Motor neuron (in vitro differentiated cells): ENCODE results near the gene ADIG. TPM values are rescaled to one million over a fixed set of nuclear protein-coding genes. Genes with fewer than 3 reads are reported as not detected.

Experiments
- ATAC-seq, 8 experiments: fragments of 200-7000 bp; cut with Tn5 transposase; replicated peaks in 6 of 8; 2 replicates each; pipeline ENCODE4 v1.8.0; 2021; ENCODE audit warnings: mild to moderate bottlenecking in 8 of 8, moderate library complexity in 8 of 8
- H3K27ac ChIP-seq, 2 donors: fragments of 250-450 bp; sonication (Bioruptor Pico); 2 replicates each; pipeline ENCODE4 v1.9.0; 2021; ENCODE audit warnings: antibody characterized with exemption in 2 of 2, mild to moderate bottlenecking in 2 of 2, moderate library complexity in 1 of 2
- H3K4me1 ChIP-seq, 2 donors: fragments of 250-450 bp; sonication (Bioruptor Pico); replicated peaks in 1 of 2; 2 replicates each; pipeline ENCODE4 v1.6.1; 2021; ENCODE audit warnings: antibody characterized with exemption in 2 of 2, mild to moderate bottlenecking in 2 of 2, moderate library complexity in 1 of 2
- H3K4me3 ChIP-seq, 5 donors: fragments of 250-450 bp; sonication (Bioruptor Pico); 2 replicates each; pipeline ENCODE4 v1.9.0; 2021; ENCODE audit warnings: antibody characterized with exemption in 5 of 5, mild to moderate bottlenecking in 5 of 5, moderate library complexity in 4 of 5
- WGBS, 10 experiments: fragments of 450-650 bp; shearing (Covaris generic); methylation state at CpG; one replicate each; pipeline ENCODE4 v1.0.0; 2022; 5-methylcytosine and 5-hydroxymethylcytosine counted together
- in situ Hi-C, 9 experiments: fragments of 400-800 bp; cut with MboI; loops; one replicate each; pipeline ENCODE4 v1.15.0; 2021; ENCODE audit warnings: low sequenced_read_pairs in 9 of 9, low pct_unique_long_range_greater_than_20kb in 2 of 9; ENCODE audit not compliant: unreplicated experiment in 9 of 9
- total RNA-seq, 8 experiments: library from RNA; unstranded; fragments of 300-600 nt; gene quantifications; 2 replicates each; pipeline versions ENCODE4 v1.2.3 to v1.2.4, GENCODE V29; 2022

The ADIG gene
- total RNA-seq, 8 experiments from 2014 or later = not detected

- in situ Hi-C loops = no loop called here
- Histone ChIP-seq H3K4me3 (no peak overlapping the region), H3K4me1 (no peaks in the 10 kb centered on the region), H3K27ac (no peak overlapping the region)
- ATAC-seq = no peak
- WGBS, 10 experiments = 33 to 100% (median 84%) methylated on average over 1 to 4 of the region's 4 CpGs; no CpG with 5 or more reads in 3 of the 10 experiments
Measured at GRCh38 chr20:38616457-38616856, 35.5 kb downstream of the ADIG start.

GRCh38 chr20:38617011-38617829 lies 36.2 kb downstream of the ADIG start:
- Histone ChIP-seq H3K4me1 (no peaks in the 10 kb centered on the region), H3K27ac (no peak overlapping the region), H3K4me3 (no peak overlapping the region)
- in situ Hi-C loops = no loop called here
- 0 to 86% (median 69%) methylated on average over 1 to 10 of the region's 16 CpGs; no CpG with 5 or more reads in 2 of the 10 experiments for WGBS, 10 experiments
- ATAC-seq = peak in 2 of 8 experiments; percentile 60 to 74

- in situ Hi-C loops = no loop called here
- Histone ChIP-seq H3K27ac (no peak overlapping the region), H3K4me3 (no peak overlapping the region), H3K4me1 (no peaks in the 10 kb centered on the region)
- no peak for ATAC-seq
- WGBS, 10 experiments = 78 to 100% (median 92%) methylated on average over 1 to 4 of the region's 4 CpGs; no CpG with 5 or more reads in 3 of the 10 experiments
Measured at GRCh38 chr20:38617830-38618196, 36.8 kb downstream of the ADIG start.

DNA sequence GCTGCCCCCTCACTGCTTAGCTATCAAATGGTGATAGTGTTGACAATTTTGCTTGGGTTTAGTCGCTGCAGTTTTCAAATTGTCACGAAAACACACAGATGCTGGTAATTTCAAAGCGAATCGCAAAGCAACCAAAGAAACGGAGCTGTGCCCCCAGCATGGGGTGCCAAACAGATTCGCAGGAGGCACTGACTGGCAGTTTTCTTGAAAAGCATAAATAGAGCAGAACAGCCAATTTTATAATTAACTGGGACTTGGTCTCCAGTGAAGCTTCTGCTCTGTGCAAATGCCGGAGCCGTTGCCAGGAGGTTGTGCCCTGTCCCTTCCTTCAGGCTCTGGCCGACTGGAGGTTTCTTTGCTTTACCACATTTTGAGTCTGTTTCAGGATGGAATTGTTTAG lies 39.4 kb downstream of the ADIG start:
- WGBS, 10 experiments = 0 to 77% (median 45%) methylated on average over 1 to 9 of the region's 9 CpGs; no CpG with 5 or more reads in 2 of the 10 experiments
- H3K4me1 ChIP-seq = no peaks in the 10 kb centered on the region
- in situ Hi-C loops = no loop called here
- no peak overlapping the region for H3K4me3 ChIP-seq
- no peak for ATAC-seq
- H3K27ac ChIP-seq = no peak overlapping the region

DNA sequence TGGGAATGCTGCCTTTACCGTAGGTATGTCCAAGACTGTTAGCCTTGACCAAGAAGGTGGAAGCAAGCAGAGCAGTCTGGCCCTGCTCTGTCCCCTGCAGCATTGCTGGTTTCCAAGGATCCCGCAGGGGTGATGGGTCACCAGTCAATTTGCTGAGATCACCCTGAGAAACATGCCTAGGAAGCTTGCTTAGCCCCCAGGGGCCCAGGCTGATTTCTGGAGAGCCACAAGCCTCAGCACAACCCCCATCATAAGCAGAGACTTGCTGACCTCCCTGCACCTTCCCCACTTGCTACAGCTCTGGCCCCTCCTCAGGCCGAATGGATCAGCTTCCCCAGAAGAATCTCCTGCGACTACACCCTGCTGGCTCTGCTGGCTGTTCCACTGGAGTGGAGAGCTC lies 42.1 kb downstream of the ADIG start:
- no peak overlapping the region for H3K4me3 ChIP-seq
- H3K4me1 ChIP-seq = no peaks in the 10 kb centered on the region
- peak in 2 of 8 experiments; percentile 29 to 43 for ATAC-seq
- in situ Hi-C loops = no loop called here
- no peak overlapping the region for H3K27ac ChIP-seq
- 38 to 83% (median 80%) methylated on average over 1 to 2 of the region's 4 CpGs; no CpG with 5 or more reads in 6 of the 10 experiments for WGBS, 10 experiments

GRCh38 chr20:38624084-38624483 lies 43.1 kb downstream of the ADIG start:
- 43 to 100% (median 60%) methylated on average over 1 to 2 of the region's 2 CpGs; no CpG with 5 or more reads in 5 of the 10 experiments for WGBS, 10 experiments

GRCh38 chr20:38625896-38626295 lies 44.9 kb downstream of the ADIG start:
- in situ Hi-C loops = loop anchor here in 3 of 9 experiments (25.0 kb wide), 1 partner anchor 111 kb away; the partner anchor contains the start of gene ACTR5 (in 3 of the 3)
- H3K4me3 ChIP-seq = no peak overlapping the region
- no peak overlapping the region for H3K27ac ChIP-seq
- peaks cover 0 to 3% of the 10 kb centered on the region in 2 donors for H3K4me1 ChIP-seq
- ATAC-seq = no peak

More at GRCh38 chr20:38624084-38624483, 43.1 kb downstream of the ADIG start:
- Histone ChIP-seq H3K27ac (no peak overlapping the region), H3K4me1 (no peaks in the 10 kb centered on the region), H3K4me3 (no peak overlapping the region)
- in situ Hi-C loops = no loop called here
- ATAC-seq = no peak

GRCh38 chr20:38626921-38627659 lies 46.1 kb downstream of the ADIG start:
- in situ Hi-C loops = loop anchor here in 3 of 9 experiments (25.0 kb wide), 1 partner anchor 110 kb away; the partner anchor contains the start of gene ACTR5 (in 3 of the 3)
- no peak overlapping the region for H3K27ac ChIP-seq
- ATAC-seq = no peak
- WGBS, 10 experiments = 43 to 100% (median 73%) methylated on average over 1 to 7 of the region's 10 CpGs; no CpG with 5 or more reads in 6 of the 10 experiments
- peaks cover 0 to 6% of the 10 kb centered on the region in 2 donors for H3K4me1 ChIP-seq
- no peak overlapping the region for H3K4me3 ChIP-seq

DNA sequence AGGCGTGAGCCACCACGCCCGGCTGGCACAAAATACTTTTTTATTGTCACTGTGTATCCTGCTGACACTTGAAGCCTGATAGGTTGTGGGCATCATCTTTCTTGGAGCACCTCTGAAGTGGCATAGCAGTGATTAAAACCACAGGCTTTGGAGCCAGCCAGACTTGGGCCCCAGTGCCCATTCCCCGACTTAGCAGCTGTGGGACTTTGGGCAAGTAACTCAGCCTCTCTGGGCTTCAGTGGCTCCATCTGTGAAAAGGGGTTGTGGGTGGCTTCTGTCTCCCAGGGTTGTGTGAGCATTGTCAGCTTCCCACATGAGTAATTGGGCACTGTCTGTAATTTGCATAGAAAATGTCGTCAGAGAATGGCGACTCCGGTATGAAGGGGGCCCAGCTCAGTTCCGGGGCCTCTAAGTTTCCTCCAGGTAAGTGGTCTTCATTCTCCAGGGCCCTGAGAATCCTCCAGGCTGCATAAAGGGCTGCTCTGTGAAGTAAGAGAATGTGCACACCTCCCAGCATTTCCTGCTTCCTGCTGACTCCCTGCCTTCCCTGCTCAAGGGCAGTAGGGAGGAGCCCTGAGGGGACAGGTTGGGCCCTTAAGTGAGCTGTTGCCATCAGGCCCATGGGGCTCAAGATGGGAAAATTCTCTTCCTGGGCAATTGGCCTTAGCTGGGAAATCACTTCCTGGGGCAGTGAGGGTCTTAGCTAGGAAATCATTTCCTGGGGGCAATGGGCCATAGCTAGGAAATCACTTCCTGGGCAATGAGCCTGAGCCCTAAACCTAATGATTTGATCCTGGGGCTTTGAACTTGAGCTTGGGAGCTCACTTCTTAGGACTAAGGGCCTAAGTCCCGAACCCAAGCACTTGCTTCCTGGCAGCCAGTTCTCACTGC lies 47.8 kb downstream of the ADIG start:
- peaks cover 0 to 6% of the 10 kb centered on the region in 2 donors for H3K4me1 ChIP-seq
- in situ Hi-C loops = loop anchor here in 3 of 9 experiments (25.0 kb wide), 1 partner anchor 108 kb away; the partner anchor contains the start of gene ACTR5 (in 3 of the 3)
- H3K4me3 ChIP-seq = no peak overlapping the region
- no peak overlapping the region for H3K27ac ChIP-seq
- WGBS, 10 experiments = 15 to 100% (median 58%) methylated on average over 1 to 4 of the region's 9 CpGs; no CpG with 5 or more reads in 3 of the 10 experiments
- peak in 2 of 8 experiments; percentile 39 to 41 for ATAC-seq

DNA sequence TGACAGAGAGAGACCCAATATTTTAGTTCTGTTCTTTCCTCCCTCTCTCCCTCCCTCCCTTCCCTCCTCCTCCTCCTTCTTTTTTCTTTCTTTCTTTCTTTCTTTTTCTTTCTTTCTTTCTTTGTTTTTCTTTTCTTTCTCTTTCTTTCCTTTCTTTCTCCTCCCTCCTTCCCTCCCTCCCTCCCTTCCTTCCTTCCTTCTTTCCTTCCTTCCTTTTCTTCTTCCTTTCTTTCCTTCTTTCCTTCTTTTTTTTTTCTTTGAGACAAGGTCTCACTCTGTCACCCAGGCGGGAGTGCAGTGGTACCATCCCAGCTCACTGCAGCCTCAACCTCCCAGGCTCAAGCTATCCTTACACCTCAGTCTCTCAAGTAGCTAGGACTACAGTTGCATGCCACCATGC lies 49.0 kb downstream of the ADIG start:
- ATAC-seq = no peak
- in situ Hi-C loops = loop anchor here in 3 of 9 experiments (25.0 kb wide), 1 partner anchor 107 kb away; the partner anchor contains the start of gene ACTR5 (in 3 of the 3)
- H3K27ac ChIP-seq = no peak overlapping the region
- H3K4me3 ChIP-seq = no peak overlapping the region
- H3K4me1 ChIP-seq = peaks cover 0 to 6% of the 10 kb centered on the region in 2 donors
- WGBS, 10 experiments = 0 to 100% (median 64%) methylated on average over 1 of the region's 1 CpG; no CpG with 5 or more reads in 4 of the 10 experiments

DNA sequence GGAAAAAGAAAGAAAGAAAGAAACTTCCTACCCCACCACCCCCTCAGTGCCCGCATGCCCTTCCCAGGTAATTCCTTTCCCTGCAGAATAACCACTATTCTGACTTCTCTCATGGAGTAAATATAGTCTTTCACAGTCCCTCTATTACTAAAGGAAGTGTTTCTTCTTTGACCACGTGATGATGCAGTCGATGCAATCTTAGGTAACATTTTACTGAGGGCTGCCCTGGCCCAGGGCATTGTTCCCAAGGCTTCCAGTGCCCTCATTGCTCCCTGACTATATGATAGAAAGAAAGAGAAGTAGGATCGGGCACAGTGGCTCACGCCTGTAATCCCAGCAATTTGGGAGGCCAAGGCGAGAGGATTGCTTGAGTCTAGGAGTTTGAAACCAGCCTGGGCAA lies 49.7 kb downstream of the ADIG start:
- peaks cover 0 to 6% of the 10 kb centered on the region in 2 donors for H3K4me1 ChIP-seq
- peak in 3 of 8 experiments; percentile 43 to 73 (median 73) for ATAC-seq
- H3K27ac ChIP-seq = no peak overlapping the region
- 17 to 80% (median 65%) methylated on average over 1 to 6 of the region's 6 CpGs; no CpG with 5 or more reads in 4 of the 10 experiments for WGBS, 10 experiments
- no peak overlapping the region for H3K4me3 ChIP-seq
- in situ Hi-C loops = loop anchor here in 3 of 9 experiments (25.0 kb wide), 1 partner anchor 107 kb away; the partner anchor contains the start of gene ACTR5 (in 3 of the 3)
